ENCODE results near the gene OSBPL10. TPM values are rescaled to one million over a fixed set of nuclear protein-coding genes. Genes with fewer than 3 reads are reported as not detected.
"Not testable (repeated sequence)": the region's sequence is repeated elsewhere in the genome, so short reads cannot be mapped to it uniquely, and the experiment has no call there.

OSBPL10 gene
- total and polyA plus RNA-seq, 9 donors = 2.5 to 36.6 (median 10.6) TPM

GRCh38 chr3:31695280-31696008 lies 285.6 kb downstream of the OSBPL10 start:
- no peak overlapping the region for H3K27ac ChIP-seq
- H3K9me3 ChIP-seq = no peaks in the 10 kb centered on the region
- no peak for DNase-seq
- WGBS, 3 donors = 88 to 94% (median 93%) methylated on average over 2 of the region's 2 CpGs
- no peaks in the 10 kb centered on the region for H3K4me1 ChIP-seq (ENCODE audit: insufficient read depth)
- no peaks in the 10 kb centered on the region for H3K27me3 ChIP-seq
- no peak for TF ChIP-seq EP300 (IDR thresholded peaks at IDR 0.05)
- TF ChIP-seq CTCF (IDR thresholded peaks at IDR 0.05) = no peak
- no peak for TF ChIP-seq POLR2A (IDR thresholded peaks at IDR 0.05)
- no peaks in the 10 kb centered on the region for H3K36me3 ChIP-seq
- no peak overlapping the region for H3K4me3 ChIP-seq
- intact Hi-C loops (cut with DNase I) = no loop called here

- no peaks in the 10 kb centered on the region for H3K9me3 ChIP-seq
- intact Hi-C loops (cut with DNase I) = no loop called here
- WGBS, 3 donors = 45 to 84% (median 77%) methylated on average over 5 of the region's 5 CpGs
- no peak for DNase-seq
- TF ChIP-seq EP300 (IDR thresholded peaks at IDR 0.05) (no peak), POLR2A (IDR thresholded peaks at IDR 0.05) (no peak), CTCF (IDR thresholded peaks at IDR 0.05) (no peak)
- no peaks in the 10 kb centered on the region for H3K27me3 ChIP-seq
- no peaks in the 10 kb centered on the region for H3K36me3 ChIP-seq
- no peak overlapping the region for H3K27ac ChIP-seq
- no peaks in the 10 kb centered on the region for H3K4me1 ChIP-seq (ENCODE audit: insufficient read depth)
- no peak overlapping the region for H3K4me3 ChIP-seq
Measured at GRCh38 chr3:31693346-31693745, 287.7 kb downstream of the OSBPL10 start.

- 46 to 62% (median 57%) methylated on average over 5 of the region's 5 CpGs for WGBS, 3 donors
Measured at GRCh38 chr3:31692751-31693150, 288.3 kb downstream of the OSBPL10 start.

GRCh38 chr3:31690771-31691170 lies 290.3 kb downstream of the OSBPL10 start:
- WGBS, 3 donors = 93 to 98% (median 97%) methylated on average over 3 of the region's 3 CpGs
- no peak overlapping the region for H3K4me3 ChIP-seq
- no peaks in the 10 kb centered on the region for H3K27me3 ChIP-seq
- TF ChIP-seq CTCF (IDR thresholded peaks at IDR 0.05) (no peak), POLR2A (IDR thresholded peaks at IDR 0.05) (no peak), EP300 (IDR thresholded peaks at IDR 0.05) (no peak)
- H3K4me1 ChIP-seq (ENCODE audit: insufficient read depth) = no peaks in the 10 kb centered on the region
- intact Hi-C loops (cut with DNase I) = no loop called here
- no peaks in the 10 kb centered on the region for H3K9me3 ChIP-seq
- no peak for DNase-seq
- H3K36me3 ChIP-seq = no peaks in the 10 kb centered on the region
- no peak overlapping the region for H3K27ac ChIP-seq

More at GRCh38 chr3:31692751-31693150, 288.3 kb downstream of the OSBPL10 start:
- no peak for DNase-seq
- H3K36me3 ChIP-seq = no peaks in the 10 kb centered on the region
- intact Hi-C loops (cut with DNase I) = no loop called here
- H3K27me3 ChIP-seq = no peaks in the 10 kb centered on the region
- no peaks in the 10 kb centered on the region for H3K4me1 ChIP-seq (ENCODE audit: insufficient read depth)
- H3K27ac ChIP-seq = no peak overlapping the region
- H3K9me3 ChIP-seq = no peaks in the 10 kb centered on the region
- H3K4me3 ChIP-seq = no peak overlapping the region
- TF ChIP-seq CTCF (IDR thresholded peaks at IDR 0.05) = no peak
- TF ChIP-seq EP300 (IDR thresholded peaks at IDR 0.05) = no peak
- TF ChIP-seq POLR2A (IDR thresholded peaks at IDR 0.05) = no peak

- H3K4me1 ChIP-seq (ENCODE audit: insufficient read depth); H3K27me3 ChIP-seq; H3K9me3 ChIP-seq; intact Hi-C loops (cut with DNase I); H3K36me3 ChIP-seq; DNase-seq; H3K4me3 ChIP-seq; H3K27ac ChIP-seq: not testable (repeated sequence)
- WGBS, 3 donors = 86 to 93% (median 93%) methylated on average over 4 of the region's 4 CpGs
Measured at GRCh38 chr3:31689523-31689922, 291.5 kb downstream of the OSBPL10 start.

Measured in ovary (tissue), 9 donors.